Testis (tissue), 3 donors: ENCODE measurements around the gene GLCE. TPM values are rescaled to one million over a fixed set of nuclear protein-coding genes. Genes with fewer than 3 reads are reported as not detected.

Experiments
- DNase-seq: peaks from one replicate; pipeline ENCODE4 v3.0.0-alpha.2; 2019
- H3K27ac ChIP-seq, 2 donors: fragments of 200-600 bp; sonication (generic); one replicate each; pipeline ENCODE4 v1.5.1; 2019
- H3K27me3 ChIP-seq: fragments of 200-600 bp; sonication (generic); one replicate; pipeline ENCODE4 v1.5.1; 2019
- H3K36me3 ChIP-seq: fragments of 200-600 bp; sonication (generic); one replicate; pipeline ENCODE4 v1.5.1; 2017; ENCODE audit warnings: low read depth; ENCODE audit errors: missing control alignments
- H3K4me1 ChIP-seq: fragments of 200-600 bp; sonication (generic); one replicate; pipeline ENCODE4 v1.5.1; 2019
- H3K4me3 ChIP-seq, 2 donors: fragments of 200-600 bp; sonication (generic); one replicate each; pipeline ENCODE4 v1.5.1; 2017 to 2019
- H3K9me3 ChIP-seq: fragments of 200-600 bp; sonication (generic); one replicate; pipeline ENCODE4 v1.5.1; 2017
- POLR2A ChIP-seq: fragments of 450-650 bp; IDR thresholded peaks from one replicate; pipeline ENCODE4 v1.6.1; 2017; ENCODE audit warnings: antibody characterized with exemption, mild to moderate bottlenecking, moderate library complexity
- WGBS, 2 donors: methylation state at CpG; one replicate each; pipeline ENCODE4 v1.1.5; 2018; 5-methylcytosine and 5-hydroxymethylcytosine counted together
- intact Hi-C: fragments of 100-400 bp; cut with DNase I; formaldehyde crosslinking; loops from one replicate; pipeline ENCODE4 v1.15.1; 2023; ENCODE audit warnings: low total_unique reads
- polyA plus RNA-seq: library from polyadenylated mRNA; stranded (reverse); fragments of 350-450 nt; fragmentation: Illumina TruSeq; extraction: RNeasy Lipid Tissue Mini Kit (QIAGEN cat#74804); gene quantifications from one replicate; pipeline ENCODE4 v1.2.3, GENCODE V29; 2014; ENCODE audit warnings: low read depth, low replicate concordance; ENCODE audit not compliant: insufficient read depth
- total RNA-seq, 2 donors: library from RNA; depleted of rRNA; stranded (reverse); fragments of >200 nt; gene quantifications; one replicate each; pipeline ENCODE4 v1.2.3, GENCODE V29; 2016
- TF ChIP-seq, protein P1 (sequence below), 3 experiments: fragments of 450-650 bp in 2 of 3; fragments of 200-600 bp in 1 of 3; sonication (generic) in 1 of 3; IDR thresholded peaks; one replicate each; pipeline ENCODE4 v1.5.1; 2016 to 2019; ENCODE audit warnings: antibody characterized with exemption in 3 of 3, mild to moderate bottlenecking in 2 of 3, moderate library complexity in 1 of 3

The GLCE gene
- total and polyA plus RNA-seq, 3 donors from 2014 or later, result 10.2 to 18.0 (median 15.5) TPM

DNA sequence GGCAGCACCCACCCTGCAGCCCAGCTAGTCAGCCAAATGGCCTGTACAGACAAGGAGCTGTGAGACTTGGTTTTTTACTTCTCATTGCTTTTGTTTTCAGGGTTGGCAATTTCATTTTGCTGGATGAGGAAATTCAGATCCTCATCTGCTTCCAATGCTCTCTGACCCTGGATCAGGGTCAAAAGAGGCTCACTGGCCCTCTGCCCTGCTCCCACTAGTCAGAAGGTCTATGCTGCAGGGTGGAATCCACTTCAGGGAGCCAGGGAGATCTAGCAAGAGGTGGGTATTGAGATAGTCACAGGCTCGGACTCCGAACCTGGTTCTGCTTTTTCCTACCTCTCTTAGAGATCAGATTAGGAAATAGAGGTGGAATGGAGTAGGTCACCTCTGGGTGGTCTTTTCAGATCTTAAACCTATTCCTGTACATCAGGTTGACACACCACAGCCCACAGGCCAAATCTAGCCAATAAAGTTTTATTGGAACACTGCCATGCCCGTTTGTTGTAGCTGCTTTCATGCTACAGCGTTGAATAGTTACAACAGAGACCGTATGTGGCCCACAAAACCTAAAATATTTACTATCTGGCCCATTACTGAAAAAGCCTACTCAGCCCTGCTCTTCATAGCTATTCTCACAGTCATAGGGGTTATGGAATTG, 26.4 kb upstream of the GLCE start:
- intact Hi-C loops, result no loop called here
- H3K4me1 ChIP-seq, result peaks cover 2% of the 10 kb centered on the region
- 89 to 90% methylated on average over 5 of the region's 5 CpGs for WGBS, 2 donors

DNA sequence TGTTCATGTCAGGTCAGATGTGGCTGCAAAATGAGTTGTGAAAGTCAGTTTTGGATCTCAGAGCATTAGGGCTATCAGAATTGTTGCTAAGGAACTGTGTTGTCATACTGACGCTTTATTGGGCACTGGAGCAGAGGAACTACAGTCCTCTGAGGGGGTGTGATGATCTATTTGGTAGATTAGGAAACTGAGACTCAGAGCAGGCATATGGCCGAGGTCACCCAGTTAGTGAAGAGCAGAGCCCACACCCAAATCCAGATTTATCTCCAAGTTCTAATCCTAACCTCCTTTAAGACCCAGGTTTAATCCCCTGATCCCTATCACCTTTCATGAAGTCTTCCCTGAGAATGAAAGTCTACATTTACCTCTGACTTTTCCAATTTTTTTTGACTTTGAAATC, 25.6 kb upstream of the GLCE start:
- Histone ChIP-seq H3K4me1 (no peaks in the 10 kb centered on the region), H3K27me3 (no peaks in the 10 kb centered on the region), H3K4me3 (no peak overlapping the region), H3K27ac (no peak overlapping the region), H3K9me3 (no peaks in the 10 kb centered on the region), H3K36me3 (no peaks in the 10 kb centered on the region)
- DNase-seq, result no peak
- intact Hi-C loops, result no loop called here
- WGBS, 2 donors, result 93 to 100% methylated on average over 2 of the region's 2 CpGs
- no peak for TF ChIP-seq POLR2A
- TF ChIP-seq, protein P1, sequence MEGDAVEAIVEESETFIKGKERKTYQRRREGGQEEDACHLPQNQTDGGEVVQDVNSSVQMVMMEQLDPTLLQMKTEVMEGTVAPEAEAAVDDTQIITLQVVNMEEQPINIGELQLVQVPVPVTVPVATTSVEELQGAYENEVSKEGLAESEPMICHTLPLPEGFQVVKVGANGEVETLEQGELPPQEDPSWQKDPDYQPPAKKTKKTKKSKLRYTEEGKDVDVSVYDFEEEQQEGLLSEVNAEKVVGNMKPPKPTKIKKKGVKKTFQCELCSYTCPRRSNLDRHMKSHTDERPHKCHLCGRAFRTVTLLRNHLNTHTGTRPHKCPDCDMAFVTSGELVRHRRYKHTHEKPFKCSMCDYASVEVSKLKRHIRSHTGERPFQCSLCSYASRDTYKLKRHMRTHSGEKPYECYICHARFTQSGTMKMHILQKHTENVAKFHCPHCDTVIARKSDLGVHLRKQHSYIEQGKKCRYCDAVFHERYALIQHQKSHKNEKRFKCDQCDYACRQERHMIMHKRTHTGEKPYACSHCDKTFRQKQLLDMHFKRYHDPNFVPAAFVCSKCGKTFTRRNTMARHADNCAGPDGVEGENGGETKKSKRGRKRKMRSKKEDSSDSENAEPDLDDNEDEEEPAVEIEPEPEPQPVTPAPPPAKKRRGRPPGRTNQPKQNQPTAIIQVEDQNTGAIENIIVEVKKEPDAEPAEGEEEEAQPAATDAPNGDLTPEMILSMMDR (IDR thresholded peaks at IDR 0.05), result no peak

More for the DNA sequence above, 26.4 kb upstream of the GLCE start:
- no peak for DNase-seq
- H3K9me3 ChIP-seq, result no peaks in the 10 kb centered on the region
- no peaks in the 10 kb centered on the region for H3K36me3 ChIP-seq
- no peak overlapping the region for H3K4me3 ChIP-seq
- H3K27me3 ChIP-seq, result no peaks in the 10 kb centered on the region
- TF ChIP-seq, protein P1 (IDR thresholded peaks at IDR 0.05), result no peak
- TF ChIP-seq POLR2A, result no peak
- H3K27ac ChIP-seq, result no peak overlapping the region

DNA sequence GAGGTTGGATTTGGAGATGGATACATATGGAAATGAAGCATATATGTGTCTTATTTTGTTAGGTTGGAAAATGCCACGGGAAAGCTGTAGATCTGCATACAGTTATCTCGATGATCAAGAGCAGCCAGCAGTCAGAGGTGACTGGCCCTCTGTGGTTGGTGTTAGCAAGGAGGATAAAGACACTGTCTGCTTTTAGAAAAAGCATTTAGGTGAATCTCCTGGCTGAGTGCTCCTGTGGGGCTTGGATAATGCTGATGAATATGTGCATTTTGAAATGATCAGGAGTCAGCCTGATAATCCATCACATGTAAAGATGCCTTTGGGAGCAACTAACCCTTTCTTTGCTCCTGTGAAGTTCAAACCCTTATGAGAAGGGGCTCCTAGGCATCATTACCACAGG, 24.9 kb upstream of the GLCE start:
- H3K27ac ChIP-seq, result no peak overlapping the region
- H3K4me1 ChIP-seq, result no peaks in the 10 kb centered on the region
- 93 to 97% methylated on average over 2 of the region's 2 CpGs for WGBS, 2 donors
- no peaks in the 10 kb centered on the region for H3K36me3 ChIP-seq
- no peak for DNase-seq
- TF ChIP-seq, protein P1 (IDR thresholded peaks at IDR 0.05), result no peak
- no peak for TF ChIP-seq POLR2A
- H3K9me3 ChIP-seq, result no peaks in the 10 kb centered on the region
- H3K4me3 ChIP-seq, result no peak overlapping the region
- no peaks in the 10 kb centered on the region for H3K27me3 ChIP-seq
- intact Hi-C loops, result no loop called here

DNA sequence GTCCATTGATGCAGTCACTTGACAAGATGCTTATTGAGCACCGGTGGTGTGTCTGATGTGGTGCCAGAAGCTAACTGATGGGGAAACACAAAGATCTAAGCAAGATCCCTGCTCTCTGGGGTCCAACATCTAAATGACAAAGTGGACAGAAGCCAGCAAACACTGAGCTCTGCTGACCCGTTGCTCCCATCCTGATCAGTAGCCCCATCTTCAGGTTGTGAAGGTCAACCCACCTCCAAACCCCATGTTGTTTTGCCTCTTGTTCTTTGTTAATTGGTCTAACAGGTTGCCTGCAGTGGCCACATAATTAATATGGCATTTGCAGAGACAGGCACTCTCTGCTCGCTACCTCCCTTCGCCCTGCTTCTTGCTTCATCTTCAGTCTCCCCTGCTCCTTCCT, 21.5 kb upstream of the GLCE start:
- H3K4me3 ChIP-seq, result no peak overlapping the region
- intact Hi-C loops, result no loop called here
- 70 to 77% methylated on average over 4 of the region's 4 CpGs for WGBS, 2 donors
- H3K36me3 ChIP-seq, result no peaks in the 10 kb centered on the region
- H3K27me3 ChIP-seq, result no peaks in the 10 kb centered on the region
- H3K27ac ChIP-seq, result no peak overlapping the region
- no peaks in the 10 kb centered on the region for H3K9me3 ChIP-seq
- H3K4me1 ChIP-seq, result no peaks in the 10 kb centered on the region
- DNase-seq, result no peak
- TF ChIP-seq POLR2A, result no peak
- TF ChIP-seq, protein P1 (IDR thresholded peaks at IDR 0.05), result no peak

DNA sequence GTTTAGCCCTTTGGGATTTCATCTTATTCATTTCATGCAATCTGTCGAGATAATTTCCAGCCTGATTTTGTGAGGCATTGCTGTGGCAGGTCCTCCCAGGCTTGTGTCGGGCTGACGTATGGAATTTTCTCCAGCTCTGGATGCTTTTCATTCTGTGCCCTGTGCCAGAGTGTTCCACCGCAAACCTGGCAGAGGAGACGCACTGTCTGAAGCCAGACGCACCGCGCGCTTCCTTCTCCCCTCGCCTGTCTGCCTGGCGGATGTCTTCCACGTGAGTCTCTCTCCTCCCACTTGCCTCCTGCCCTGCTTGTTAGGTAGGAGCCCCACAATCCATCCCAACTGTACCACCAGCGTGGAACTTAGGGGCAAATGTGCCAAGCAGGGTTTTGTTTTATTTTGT, 20.1 kb upstream of the GLCE start:
- WGBS, 2 donors, result 35 to 50% methylated on average over 13 of the region's 13 CpGs
- TF ChIP-seq, protein P1 (IDR thresholded peaks at IDR 0.05), result no peak
- TF ChIP-seq POLR2A, result no peak
- intact Hi-C loops, result loop anchor here (10.0 kb wide), 1 partner anchor 826 kb away; no protein-coding TSS in a partner anchor
- no peak overlapping the region for H3K27ac ChIP-seq
- H3K27me3 ChIP-seq, result no peaks in the 10 kb centered on the region
- H3K9me3 ChIP-seq, result no peaks in the 10 kb centered on the region
- DNase-seq, result no peak
- H3K4me3 ChIP-seq, result no peak overlapping the region
- H3K36me3 ChIP-seq, result no peaks in the 10 kb centered on the region
- no peaks in the 10 kb centered on the region for H3K4me1 ChIP-seq
